Osteoblast (primary cell): ENCODE measurements around the gene DOK3. TPM values are rescaled to one million over a fixed set of nuclear protein-coding genes. Genes with fewer than 3 reads are reported as not detected.

Experiments used
- DNase-seq: peaks from one replicate; pipeline ENCODE4 v3.0.0; 2011; ENCODE audit warnings: low spot score, mixed read lengths; ENCODE audit not compliant: insufficient read length; ENCODE audit errors: missing footprints
- H2AFZ ChIP-seq: 2 replicates; pipeline ENCODE4 v1.6.0; 2011; ENCODE audit warnings: mild to moderate bottlenecking, low read length
- H3K27ac ChIP-seq: 2 replicates; pipeline ENCODE4 v1.5.1; 2011; ENCODE audit warnings: mild to moderate bottlenecking, low read depth, low read length, moderate library complexity
- H3K27me3 ChIP-seq: 2 replicates; pipeline ENCODE4 v1.6.0; 2012; ENCODE audit warnings: mild to moderate bottlenecking, control low read depth, inconsistent platforms, low read length, moderate library complexity; ENCODE audit not compliant: insufficient read depth
- H3K36me3 ChIP-seq: 2 replicates; pipeline ENCODE4 v1.5.1; 2011; ENCODE audit warnings: mild to moderate bottlenecking, low read length, control low read depth, moderate library complexity; ENCODE audit not compliant: insufficient read depth
- H3K4me1 ChIP-seq: 2 replicates; pipeline ENCODE4 v1.5.1; 2011; ENCODE audit warnings: mild to moderate bottlenecking, low read length, control low read depth, moderate library complexity; ENCODE audit not compliant: insufficient read depth
- H3K4me2 ChIP-seq: 2 replicates; pipeline ENCODE4 v1.6.0; 2011; ENCODE audit warnings: mild to moderate bottlenecking, low read length; ENCODE audit not compliant: insufficient read depth
- H3K4me3 ChIP-seq: fragments of 200-600 bp; sonication (generic); 3 replicates; pipeline ENCODE4 v1.5.1; 2012; ENCODE audit warnings: mild to moderate bottlenecking, low read length, inconsistent platforms; ENCODE audit not compliant: insufficient read depth
- H3K79me2 ChIP-seq: 2 replicates; pipeline ENCODE4 v1.6.0; 2012; ENCODE audit warnings: mild to moderate bottlenecking, low read length, control low read depth, inconsistent platforms; ENCODE audit not compliant: insufficient read depth
- H3K9me3 ChIP-seq: 2 replicates; pipeline ENCODE4 v1.5.1; 2011; ENCODE audit warnings: low read depth, low read length, control low read depth
- H4K20me1 ChIP-seq: 2 replicates; pipeline ENCODE4 v1.6.0; 2012; ENCODE audit warnings: mild to moderate bottlenecking, low read length, control low read depth; ENCODE audit not compliant: insufficient read depth
- CTCF ChIP-seq: IDR thresholded peaks from 2 replicates; pipeline ENCODE4 v1.5.1; 2011; ENCODE audit warnings: mild to moderate bottlenecking, low read depth, low read length, moderate library complexity; ENCODE audit errors: extremely low read depth
- total RNA-seq: library from RNA; depleted of rRNA; stranded (reverse); fragments of >200 nt; gene quantifications from 2 replicates; pipeline ENCODE4 v1.2.3, GENCODE V29; 2012

Gene DOK3
- total RNA-seq, 1 donor: 1.1 TPM

DNA sequence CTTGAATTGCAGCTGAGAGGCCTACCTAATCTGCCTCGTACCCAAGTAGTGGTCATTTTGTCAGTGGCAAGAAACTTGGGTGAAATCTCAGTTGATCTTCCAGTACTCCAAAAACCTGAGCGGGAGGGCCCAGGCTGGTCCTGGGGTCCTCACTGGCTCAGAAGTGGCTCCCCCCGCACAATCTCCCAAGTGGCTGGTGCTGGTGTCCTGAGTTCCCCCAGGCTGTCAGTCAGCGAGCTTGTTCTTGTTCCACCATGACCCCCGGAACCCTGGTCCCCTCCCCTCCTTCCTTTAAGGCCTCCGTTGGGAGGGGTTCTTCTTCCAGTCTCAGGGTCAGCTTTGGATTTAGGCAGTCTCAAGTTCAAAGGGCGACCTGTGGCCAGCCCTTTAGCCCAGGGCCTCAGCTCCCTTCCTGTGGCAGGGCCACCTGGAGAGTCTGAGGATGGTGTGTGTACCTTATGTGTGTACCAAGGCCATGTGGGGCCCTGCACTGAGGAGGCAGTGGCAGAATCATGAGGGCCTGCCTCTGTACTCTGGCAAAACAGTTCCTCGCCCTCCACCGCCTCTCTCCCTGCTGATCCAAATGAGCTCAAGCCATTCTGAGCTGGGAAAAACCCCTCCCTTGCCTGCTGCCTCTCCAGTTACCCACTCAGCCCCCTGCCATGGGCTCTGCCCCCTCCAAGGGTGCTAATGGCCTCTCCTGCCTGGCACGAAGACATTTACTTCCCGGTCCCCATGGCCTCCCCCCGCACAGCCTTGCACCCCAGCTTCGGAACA, 31.7 kb downstream of the DOK3 start:
- DNase-seq: peak; percentile 87
- Histone ChIP-seq H3K79me2 (no peaks in the 10 kb centered on the region), H2AFZ (no peak overlapping the region), H3K9me3 (no peaks in the 10 kb centered on the region), H3K4me3 (no peak overlapping the region), H3K4me1 (peaks cover 15% of the 10 kb centered on the region), H4K20me1 (peaks cover 8% of the 10 kb centered on the region), H3K4me2 (no peak overlapping the region), H3K36me3 (peaks cover 27% of the 10 kb centered on the region), H3K27me3 (no peaks in the 10 kb centered on the region), H3K27ac (peak overlapping the region; percentile 17)
- no peak for TF ChIP-seq CTCF

DNA sequence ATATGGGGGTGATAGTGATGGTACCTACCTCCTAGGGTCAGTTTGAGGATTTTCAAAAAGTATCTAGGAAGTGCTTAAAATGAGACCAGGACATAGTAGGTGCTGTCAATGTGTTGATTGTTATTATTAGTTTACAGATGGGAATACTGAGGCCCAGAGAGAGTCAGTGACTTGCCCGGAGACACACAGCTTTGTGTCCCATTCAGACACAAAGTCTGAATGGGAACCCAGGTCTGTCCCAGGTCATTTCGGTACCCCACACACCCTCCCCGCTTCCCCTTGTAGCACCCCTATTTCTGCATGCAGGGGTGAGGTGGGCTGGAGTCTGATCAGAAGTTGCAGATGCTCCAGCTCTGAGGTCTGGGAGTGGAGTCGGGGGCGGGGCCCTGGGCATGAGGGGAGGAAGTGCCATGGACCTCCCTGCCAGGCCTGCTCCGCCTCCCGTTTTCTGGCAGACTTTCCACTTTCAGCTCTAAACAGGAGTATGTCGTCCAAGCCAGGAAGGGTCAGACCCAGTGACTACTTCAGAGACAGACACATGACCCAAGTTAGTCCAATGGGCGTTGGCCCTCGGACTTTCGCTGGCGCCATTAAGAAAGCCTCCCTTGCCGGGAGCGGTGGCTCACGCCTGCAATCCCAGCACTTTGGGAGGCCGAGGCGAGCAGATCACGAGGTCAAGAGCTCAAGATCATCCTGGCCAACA, 32.9 kb downstream of the DOK3 start:
- no peaks in the 10 kb centered on the region for H3K9me3 ChIP-seq
- H3K36me3 ChIP-seq: peaks cover 15% of the 10 kb centered on the region
- peaks cover 17% of the 10 kb centered on the region for H4K20me1 ChIP-seq
- H3K27me3 ChIP-seq: no peaks in the 10 kb centered on the region
- peak; percentile 90 for DNase-seq
- peaks cover 12% of the 10 kb centered on the region for H3K79me2 ChIP-seq
- H2AFZ ChIP-seq: no peak overlapping the region
- no peak for TF ChIP-seq CTCF
- peaks cover 21% of the 10 kb centered on the region for H3K4me1 ChIP-seq
- H3K4me2 ChIP-seq: no peak overlapping the region
- H3K27ac ChIP-seq: no peak overlapping the region
- no peak overlapping the region for H3K4me3 ChIP-seq

- H3K36me3 ChIP-seq: peaks cover 17% of the 10 kb centered on the region
- no peak overlapping the region for H2AFZ ChIP-seq
- H4K20me1 ChIP-seq: peaks cover 26% of the 10 kb centered on the region
- H3K4me1 ChIP-seq: peaks cover 30% of the 10 kb centered on the region
- no peaks in the 10 kb centered on the region for H3K27me3 ChIP-seq
- H3K4me3 ChIP-seq: no peak overlapping the region
- no peak overlapping the region for H3K4me2 ChIP-seq
- TF ChIP-seq CTCF: no peak
- no peaks in the 10 kb centered on the region for H3K9me3 ChIP-seq
- peaks cover 20% of the 10 kb centered on the region for H3K79me2 ChIP-seq
- no peak overlapping the region for H3K27ac ChIP-seq
- DNase-seq: no peak
Measured at GRCh38 chr5:177475563-177476427, 33.8 kb downstream of the DOK3 start.
